ENCODE data around the gene CRLF3. TPM values are rescaled to one million over a fixed set of nuclear protein-coding genes. Genes with fewer than 3 reads are reported as not detected.
"Not testable (repeated sequence)": the region's sequence is repeated elsewhere in the genome, so short reads cannot be mapped to it uniquely, and the experiment has no call there.

CRLF3 gene
- total RNA-seq, 1 donor from 2014 or later, result 23.8 TPM

- Mint-ChIP-seq H3K36me3 (ENCODE audit: low read depth, unreplicated experiment) (peaks cover 40% of the 10 kb centered on the region), H3K27ac (ENCODE audit: unreplicated experiment) (no peak overlapping the region)
- no peak for TF ChIP-seq CTCF (IDR thresholded peaks at IDR 0.05; ENCODE audit: unreplicated experiment)
Observed at GRCh38 chr17:30788918-30789317, 35.6 kb downstream of the CRLF3 start.

GRCh38 chr17:30782206-30782605, 42.3 kb downstream of the CRLF3 start:
- Mint-ChIP-seq H3K27me3 (ENCODE audit: unreplicated experiment) (peaks cover 2% of the 10 kb centered on the region), H3K4me1 (ENCODE audit: unreplicated experiment) (no peaks in the 10 kb centered on the region), H3K4me3 (ENCODE audit: unreplicated experiment) (no peak overlapping the region), H3K9me3 (ENCODE audit: unreplicated experiment) (no peaks in the 10 kb centered on the region), H3K27ac (ENCODE audit: unreplicated experiment) (no peak overlapping the region), H3K36me3 (ENCODE audit: low read depth, unreplicated experiment) (peaks cover 28% of the 10 kb centered on the region)
- DNase-seq (ENCODE audit: low spot score), result no peak
- TF ChIP-seq CTCF (IDR thresholded peaks at IDR 0.05; ENCODE audit: unreplicated experiment), result no peak

More at GRCh38 chr17:30788918-30789317, 35.6 kb downstream of the CRLF3 start:
- Mint-ChIP-seq H3K4me3 (ENCODE audit: unreplicated experiment) (no peak overlapping the region), H3K27me3 (ENCODE audit: unreplicated experiment) (peaks cover 1% of the 10 kb centered on the region), H3K9me3 (ENCODE audit: unreplicated experiment) (no peaks in the 10 kb centered on the region), H3K4me1 (ENCODE audit: unreplicated experiment) (no peaks in the 10 kb centered on the region)
- no peak for DNase-seq (ENCODE audit: low spot score)

GRCh38 chr17:30780343-30780742, 44.1 kb downstream of the CRLF3 start:
- Mint-ChIP-seq H3K27ac (ENCODE audit: unreplicated experiment) (peak overlapping the region; percentile 62), H3K36me3 (ENCODE audit: low read depth, unreplicated experiment) (peaks cover 23% of the 10 kb centered on the region), H3K27me3 (ENCODE audit: unreplicated experiment) (peaks cover 2% of the 10 kb centered on the region), H3K9me3 (ENCODE audit: unreplicated experiment) (no peaks in the 10 kb centered on the region), H3K4me1 (ENCODE audit: unreplicated experiment) (no peaks in the 10 kb centered on the region), H3K4me3 (ENCODE audit: unreplicated experiment) (peak overlapping the region; percentile 16)
- no peak for TF ChIP-seq CTCF (IDR thresholded peaks at IDR 0.05; ENCODE audit: unreplicated experiment)
- no peak for DNase-seq (ENCODE audit: low spot score)

- not testable (repeated sequence) for H3K4me3 Mint-ChIP-seq (ENCODE audit: unreplicated experiment); H3K27ac Mint-ChIP-seq (ENCODE audit: unreplicated experiment); H3K4me1 Mint-ChIP-seq (ENCODE audit: unreplicated experiment); DNase-seq (ENCODE audit: low spot score); H3K9me3 Mint-ChIP-seq (ENCODE audit: unreplicated experiment); H3K27me3 Mint-ChIP-seq (ENCODE audit: unreplicated experiment)
- H3K36me3 Mint-ChIP-seq (ENCODE audit: low read depth, unreplicated experiment), result peaks cover 18% of the 10 kb centered on the region
Observed at GRCh38 chr17:30768771-30769170, 55.7 kb downstream of the CRLF3 start.

GRCh38 chr17:30767641-30768404, 56.7 kb downstream of the CRLF3 start:
- peaks cover 16% of the 10 kb centered on the region for H3K36me3 Mint-ChIP-seq (ENCODE audit: low read depth, unreplicated experiment)
- not testable (repeated sequence) for H3K27ac Mint-ChIP-seq (ENCODE audit: unreplicated experiment); H3K4me1 Mint-ChIP-seq (ENCODE audit: unreplicated experiment); H3K27me3 Mint-ChIP-seq (ENCODE audit: unreplicated experiment); H3K9me3 Mint-ChIP-seq (ENCODE audit: unreplicated experiment); H3K4me3 Mint-ChIP-seq (ENCODE audit: unreplicated experiment); DNase-seq (ENCODE audit: low spot score)

- Mint-ChIP-seq H3K4me1 (ENCODE audit: unreplicated experiment) (no peaks in the 10 kb centered on the region), H3K36me3 (ENCODE audit: low read depth, unreplicated experiment) (peaks cover 7% of the 10 kb centered on the region), H3K27me3 (ENCODE audit: unreplicated experiment) (no peaks in the 10 kb centered on the region), H3K4me3 (ENCODE audit: unreplicated experiment) (no peak overlapping the region), H3K9me3 (ENCODE audit: unreplicated experiment) (no peaks in the 10 kb centered on the region), H3K27ac (ENCODE audit: unreplicated experiment) (no peak overlapping the region)
- no peak for TF ChIP-seq CTCF (IDR thresholded peaks at IDR 0.05; ENCODE audit: unreplicated experiment)
- DNase-seq (ENCODE audit: low spot score), result no peak
Observed at GRCh38 chr17:30761060-30761459, 63.4 kb downstream of the CRLF3 start.

GRCh38 chr17:30753291-30753690, 71.2 kb downstream of the CRLF3 start:
- H3K36me3 Mint-ChIP-seq (ENCODE audit: low read depth, unreplicated experiment); H3K27ac Mint-ChIP-seq (ENCODE audit: unreplicated experiment): not testable (repeated sequence)

GRCh38 chr17:30750982-30751381, 73.5 kb downstream of the CRLF3 start:
- not testable (repeated sequence) for H3K27ac Mint-ChIP-seq (ENCODE audit: unreplicated experiment); H3K4me3 Mint-ChIP-seq (ENCODE audit: unreplicated experiment); H3K9me3 Mint-ChIP-seq (ENCODE audit: unreplicated experiment); H3K27me3 Mint-ChIP-seq (ENCODE audit: unreplicated experiment); H3K4me1 Mint-ChIP-seq (ENCODE audit: unreplicated experiment); DNase-seq (ENCODE audit: low spot score)
- peaks cover 13% of the 10 kb centered on the region for H3K36me3 Mint-ChIP-seq (ENCODE audit: low read depth, unreplicated experiment)

More at GRCh38 chr17:30753291-30753690, 71.2 kb downstream of the CRLF3 start:
- not testable (repeated sequence) for H3K4me1 Mint-ChIP-seq (ENCODE audit: unreplicated experiment); H3K9me3 Mint-ChIP-seq (ENCODE audit: unreplicated experiment); H3K4me3 Mint-ChIP-seq (ENCODE audit: unreplicated experiment); H3K27me3 Mint-ChIP-seq (ENCODE audit: unreplicated experiment); DNase-seq (ENCODE audit: low spot score)

All from endothelial cell (in vitro differentiated cells).